PC-9 (cell line): ENCODE measurements around the gene FOXC2.

ENCODE experiments used
- EZH2 ChIP-seq: fragments of 200-600 bp; sonication (generic); IDR thresholded peaks from 2 replicates; pipeline ENCODE4 v1.8.0; 2017; ENCODE audit warnings: antibody characterized with exemption, low read depth
- TF ChIP-seq, protein P1 (sequence below): fragments of 200-600 bp; sonication (generic); conservative IDR thresholded peaks from 2 replicates; pipeline ENCODE4 v1.6.1; 2017; ENCODE audit warnings: mixed run types, antibody characterized with exemption, mild to moderate bottlenecking, moderate library complexity

DNA sequence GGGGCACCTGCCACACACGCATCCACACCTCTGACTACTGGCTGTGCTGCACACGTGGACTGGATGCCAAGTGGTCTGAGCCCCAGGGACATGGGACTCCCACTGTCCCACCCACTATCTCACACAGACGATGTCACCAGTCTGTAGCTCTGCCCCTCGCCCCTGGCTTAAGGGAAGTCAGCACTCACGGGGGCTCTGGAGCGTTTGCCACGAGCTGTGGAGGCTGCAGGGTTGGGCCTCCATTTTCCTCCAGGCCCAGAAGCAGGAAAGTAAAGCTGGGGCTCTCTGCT lies 34.2 kb upstream of the FOXC2 start:
- no peak for TF ChIP-seq EZH2
- TF ChIP-seq, protein P1, sequence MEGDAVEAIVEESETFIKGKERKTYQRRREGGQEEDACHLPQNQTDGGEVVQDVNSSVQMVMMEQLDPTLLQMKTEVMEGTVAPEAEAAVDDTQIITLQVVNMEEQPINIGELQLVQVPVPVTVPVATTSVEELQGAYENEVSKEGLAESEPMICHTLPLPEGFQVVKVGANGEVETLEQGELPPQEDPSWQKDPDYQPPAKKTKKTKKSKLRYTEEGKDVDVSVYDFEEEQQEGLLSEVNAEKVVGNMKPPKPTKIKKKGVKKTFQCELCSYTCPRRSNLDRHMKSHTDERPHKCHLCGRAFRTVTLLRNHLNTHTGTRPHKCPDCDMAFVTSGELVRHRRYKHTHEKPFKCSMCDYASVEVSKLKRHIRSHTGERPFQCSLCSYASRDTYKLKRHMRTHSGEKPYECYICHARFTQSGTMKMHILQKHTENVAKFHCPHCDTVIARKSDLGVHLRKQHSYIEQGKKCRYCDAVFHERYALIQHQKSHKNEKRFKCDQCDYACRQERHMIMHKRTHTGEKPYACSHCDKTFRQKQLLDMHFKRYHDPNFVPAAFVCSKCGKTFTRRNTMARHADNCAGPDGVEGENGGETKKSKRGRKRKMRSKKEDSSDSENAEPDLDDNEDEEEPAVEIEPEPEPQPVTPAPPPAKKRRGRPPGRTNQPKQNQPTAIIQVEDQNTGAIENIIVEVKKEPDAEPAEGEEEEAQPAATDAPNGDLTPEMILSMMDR: no peak
